Parathyroid adenoma (tissue), 2 donors: ENCODE measurements around the gene WNT7A.

ENCODE experiments used
- H2AFZ ChIP-seq: fragments of 300-600 bp; sonication (generic); one replicate; pipeline ENCODE4 v1.7.0; 2017; ENCODE audit warnings: antibody characterized with exemption, mild to moderate bottlenecking
- H3K27ac ChIP-seq: fragments of 300-600 bp; sonication (generic); one replicate; pipeline ENCODE4 v1.7.0; 2017
- H3K27me3 ChIP-seq: fragments of 300-600 bp; sonication (generic); one replicate; pipeline ENCODE4 v1.7.0; 2017; ENCODE audit warnings: low read length; ENCODE audit not compliant: control insufficient read depth, insufficient read depth
- H3K36me3 ChIP-seq: fragments of 300-600 bp; sonication (generic); one replicate; pipeline ENCODE4 v1.7.0; 2017; ENCODE audit warnings: low read length; ENCODE audit not compliant: control insufficient read depth, insufficient read depth
- H3K4me1 ChIP-seq: fragments of 300-600 bp; sonication (generic); one replicate; pipeline ENCODE4 v1.7.0; 2017; ENCODE audit warnings: control low read depth
- H3K4me2 ChIP-seq: fragments of 300-600 bp; sonication (generic); one replicate; pipeline ENCODE4 v1.7.0; 2017; ENCODE audit warnings: low read length
- H3K4me3 ChIP-seq: fragments of 300-600 bp; sonication (generic); one replicate; pipeline ENCODE4 v1.7.0; 2017; ENCODE audit warnings: low read depth, low read length
- H3K79me2 ChIP-seq: fragments of 300-600 bp; sonication (generic); one replicate; pipeline ENCODE4 v1.7.0; 2017; ENCODE audit warnings: control low read depth
- H3K9ac ChIP-seq: fragments of 300-600 bp; sonication (generic); one replicate; pipeline ENCODE4 v1.7.0; 2017; ENCODE audit warnings: mild to moderate bottlenecking
- H3K9me3 ChIP-seq: fragments of 300-600 bp; sonication (generic); one replicate; pipeline ENCODE4 v1.7.0; 2017; ENCODE audit warnings: low read length; ENCODE audit not compliant: control insufficient read depth
- CTCF ChIP-seq: fragments of 300-600 bp; sonication (generic); IDR thresholded peaks from one replicate; pipeline ENCODE4 v1.7.0; 2017; ENCODE audit warnings: antibody characterized with exemption, mild to moderate bottlenecking
- donor health status: primary hyperparathyroidism.

WNT7A gene

DNA sequence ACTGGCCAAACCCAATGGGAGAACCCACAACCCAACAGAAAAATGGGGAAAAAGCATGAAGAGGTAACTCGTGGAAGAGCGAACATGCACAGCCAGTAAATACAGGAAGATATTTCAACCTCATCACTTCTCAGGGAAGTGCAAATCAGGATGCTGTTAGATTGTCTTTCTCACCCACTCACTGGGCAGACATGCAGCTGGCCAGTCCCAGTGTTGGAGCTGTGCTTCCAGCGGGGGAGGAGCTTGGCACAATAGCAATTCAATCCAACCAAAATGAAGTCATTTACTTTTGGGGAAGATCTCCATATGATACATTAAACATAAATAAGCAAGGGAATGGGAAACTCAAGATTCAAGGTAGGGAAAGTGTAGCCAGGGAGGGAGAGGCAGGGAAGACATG lies 12.1 kb downstream of the WNT7A start:
- no peak overlapping the region for H3K27ac ChIP-seq
- H3K4me1 ChIP-seq: no peaks in the 10 kb centered on the region
- no peak for TF ChIP-seq CTCF
- H3K79me2 ChIP-seq: no peaks in the 10 kb centered on the region
- H3K9ac ChIP-seq: no peak overlapping the region
- no peaks in the 10 kb centered on the region for H3K36me3 ChIP-seq
- no peak overlapping the region for H3K4me2 ChIP-seq
- H3K9me3 ChIP-seq: no peaks in the 10 kb centered on the region
- no peak overlapping the region for H3K4me3 ChIP-seq
- no peak overlapping the region for H2AFZ ChIP-seq
- H3K27me3 ChIP-seq: no peaks in the 10 kb centered on the region

- H3K27me3 ChIP-seq: no peaks in the 10 kb centered on the region
- H3K4me2 ChIP-seq: no peak overlapping the region
- H3K4me1 ChIP-seq: no peaks in the 10 kb centered on the region
- H3K9me3 ChIP-seq: no peaks in the 10 kb centered on the region
- H2AFZ ChIP-seq: no peak overlapping the region
- H3K79me2 ChIP-seq: no peaks in the 10 kb centered on the region
- no peak overlapping the region for H3K9ac ChIP-seq
- no peak for TF ChIP-seq CTCF
- H3K27ac ChIP-seq: no peak overlapping the region
- no peaks in the 10 kb centered on the region for H3K36me3 ChIP-seq
- no peak overlapping the region for H3K4me3 ChIP-seq
These were observed 13.6 kb downstream of the WNT7A start for GRCh38 chr3:13866041-13866965.

GRCh38 chr3:13865581-13865980 lies 14.3 kb downstream of the WNT7A start:
- no peaks in the 10 kb centered on the region for H3K36me3 ChIP-seq
- H3K9ac ChIP-seq: no peak overlapping the region
- no peaks in the 10 kb centered on the region for H3K79me2 ChIP-seq
- no peaks in the 10 kb centered on the region for H3K9me3 ChIP-seq
- TF ChIP-seq CTCF: no peak
- no peak overlapping the region for H2AFZ ChIP-seq
- H3K4me2 ChIP-seq: no peak overlapping the region
- no peaks in the 10 kb centered on the region for H3K27me3 ChIP-seq
- H3K4me3 ChIP-seq: no peak overlapping the region
- no peak overlapping the region for H3K27ac ChIP-seq
- H3K4me1 ChIP-seq: no peaks in the 10 kb centered on the region

DNA sequence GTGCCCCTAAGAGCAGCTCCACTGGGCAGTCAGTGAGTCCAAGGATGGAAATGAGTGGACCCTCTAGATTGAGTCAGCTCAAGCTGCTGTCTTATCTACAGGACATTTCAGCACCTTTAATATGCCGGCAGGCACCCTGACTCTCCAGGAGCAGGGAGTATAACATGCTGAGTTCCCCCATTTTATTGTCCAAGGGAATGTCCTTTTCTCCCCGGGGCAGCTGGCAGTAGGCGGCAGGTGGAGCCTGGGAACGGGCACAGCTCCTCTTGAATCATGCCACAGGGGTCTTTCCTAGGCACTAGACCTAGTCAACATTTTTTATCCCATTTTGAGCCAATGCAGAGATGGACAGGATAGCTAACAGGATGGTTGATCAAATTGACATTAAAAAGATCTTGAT lies 14.8 kb downstream of the WNT7A start:
- H2AFZ ChIP-seq: no peak overlapping the region
- TF ChIP-seq CTCF: no peak
- no peak overlapping the region for H3K4me2 ChIP-seq
- H3K36me3 ChIP-seq: no peaks in the 10 kb centered on the region
- H3K79me2 ChIP-seq: no peaks in the 10 kb centered on the region
- H3K9me3 ChIP-seq: no peaks in the 10 kb centered on the region
- H3K27me3 ChIP-seq: no peaks in the 10 kb centered on the region
- H3K27ac ChIP-seq: no peak overlapping the region
- H3K4me3 ChIP-seq: no peak overlapping the region
- H3K4me1 ChIP-seq: no peaks in the 10 kb centered on the region
- no peak overlapping the region for H3K9ac ChIP-seq
